ENCODE data around the gene CD101. TPM values are rescaled to one million over a fixed set of nuclear protein-coding genes. Genes with fewer than 3 reads are reported as not detected.
A peak's percentile ranks its signal among the peaks of the same experiment; 100 is the strongest.

The CD101 gene
- total RNA-seq, 1 donor from 2014 or later, result 0.39 TPM

GRCh38 chr1:117051224-117052064 lies 49.9 kb downstream of the CD101 start:
- peak in 1 of 2 donors; percentile 38 for DNase-seq (ENCODE audit: low read depth in 2 of 2)

DNA sequence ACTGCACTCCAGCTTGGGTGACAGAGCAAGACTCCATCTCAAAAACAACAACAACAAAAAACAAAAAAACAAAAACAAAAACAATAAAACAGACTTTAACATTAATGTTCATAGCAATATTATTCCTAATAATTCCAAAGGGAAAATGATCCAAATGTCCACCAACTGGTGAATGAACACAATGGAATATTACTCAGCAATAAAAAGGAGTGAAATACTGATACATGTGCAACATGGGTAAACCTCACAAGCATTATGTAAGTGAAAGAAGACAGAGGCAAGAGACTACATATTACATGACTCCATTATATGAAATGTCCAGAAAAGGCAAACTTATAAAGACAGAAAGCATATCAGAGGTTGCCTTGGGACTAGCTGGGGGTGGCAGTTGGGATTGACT lies 52.5 kb downstream of the CD101 start:
- DNase-seq (ENCODE audit: low read depth in 2 of 2), result no peak

DNA sequence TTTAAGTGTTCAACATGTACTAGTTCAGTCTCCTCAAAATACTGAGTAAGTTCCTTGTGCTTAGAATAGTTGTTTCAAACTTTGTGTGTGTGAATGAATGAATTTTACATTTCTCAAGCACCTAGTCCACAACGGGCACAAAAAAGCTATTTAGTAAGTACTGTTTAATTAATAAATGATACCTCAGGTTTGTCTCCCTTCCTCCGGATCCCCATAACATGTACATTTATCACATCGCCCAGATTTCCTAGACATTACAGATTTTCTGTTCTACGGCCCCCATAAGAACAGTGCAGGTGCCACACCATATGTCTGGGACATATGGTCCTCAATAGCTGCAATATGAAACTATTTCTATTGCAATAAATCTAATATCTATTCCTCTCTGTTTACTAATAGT lies 57.2 kb downstream of the CD101 start:
- DNase-seq (ENCODE audit: low read depth in 2 of 2), result no peak

DNA sequence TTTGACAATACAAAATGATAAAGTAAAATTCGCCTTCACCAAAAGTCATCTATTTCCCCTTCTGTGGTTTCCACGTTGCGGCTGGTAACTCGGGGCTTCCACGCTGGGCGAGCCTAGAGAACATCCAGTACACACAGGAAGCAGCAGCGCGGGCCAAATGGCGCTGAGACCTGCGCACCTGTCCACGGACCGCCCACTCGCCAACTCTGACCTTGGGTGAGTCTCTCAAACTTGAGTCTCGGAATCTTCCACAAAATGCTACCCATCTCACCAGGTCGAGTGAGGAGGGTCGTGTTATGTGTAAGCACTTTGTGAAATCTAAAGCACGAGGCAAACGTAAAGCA lies 57.7 kb downstream of the CD101 start:
- DNase-seq (ENCODE audit: low read depth in 2 of 2), result peak in 1 of 2 donors; percentile 41

DNA sequence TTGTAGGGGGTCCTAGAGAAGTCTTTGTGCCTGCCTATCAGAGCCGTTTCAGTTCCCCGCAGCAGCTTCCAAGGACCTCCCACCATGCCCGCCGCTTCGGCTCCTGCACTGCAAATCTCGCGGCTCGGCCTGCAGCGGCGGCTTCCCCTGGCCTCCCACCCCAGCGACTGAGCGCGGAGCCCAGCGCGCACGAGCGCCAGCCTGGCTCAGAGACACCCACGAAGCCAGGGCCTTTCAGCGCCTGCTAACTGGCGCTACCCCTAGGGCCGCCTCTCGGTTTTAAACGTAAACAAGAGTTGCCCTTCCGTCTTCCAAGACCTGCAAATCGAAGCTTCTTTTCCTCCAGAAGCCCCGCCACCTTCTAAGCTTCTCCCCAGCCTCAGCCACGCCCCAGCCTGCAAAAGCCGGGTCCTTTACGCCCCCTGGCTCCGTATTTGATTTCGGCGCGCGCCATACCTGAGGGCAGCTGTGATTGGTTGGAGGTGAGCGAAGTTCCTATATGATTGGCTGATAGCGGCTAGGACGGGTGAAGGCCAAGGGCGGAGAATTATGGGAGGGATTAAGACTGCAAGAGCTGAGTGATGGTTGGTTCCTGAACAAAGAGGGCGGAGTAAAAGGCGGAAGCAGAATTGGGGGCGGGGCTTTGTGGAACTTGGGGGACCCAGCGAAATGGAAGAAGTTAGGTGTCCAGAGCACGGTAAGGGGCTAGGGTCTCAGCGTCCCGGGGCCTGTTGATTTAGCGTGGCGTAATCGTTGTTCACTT lies 58.3 kb downstream of the CD101 start, which contains the start of gene TTF2:
TSS of gene TTF2 (plus strand) at position 649 of the 763 bp plus-strand sequence. CDS start at position 670, 21 bp downstream.
- peak; percentile 97 to 99 for DNase-seq (ENCODE audit: low read depth in 2 of 2)

GRCh38 chr1:117060441-117061317 lies 59.1 kb downstream of the CD101 start:
- DNase-seq (ENCODE audit: low read depth in 2 of 2), result peak in 1 of 2 donors; percentile 48

- DNase-seq (ENCODE audit: low read depth in 2 of 2), result no peak
Observed at GRCh38 chr1:117061986-117062415, 60.4 kb downstream of the CD101 start.

- DNase-seq (ENCODE audit: low read depth in 2 of 2), result no peak
Observed at GRCh38 chr1:117066367-117066766, 64.8 kb downstream of the CD101 start.

GRCh38 chr1:117067533-117068370 lies 66.2 kb downstream of the CD101 start:
- peak; percentile 43 to 71 for DNase-seq (ENCODE audit: low read depth in 2 of 2)

DNA sequence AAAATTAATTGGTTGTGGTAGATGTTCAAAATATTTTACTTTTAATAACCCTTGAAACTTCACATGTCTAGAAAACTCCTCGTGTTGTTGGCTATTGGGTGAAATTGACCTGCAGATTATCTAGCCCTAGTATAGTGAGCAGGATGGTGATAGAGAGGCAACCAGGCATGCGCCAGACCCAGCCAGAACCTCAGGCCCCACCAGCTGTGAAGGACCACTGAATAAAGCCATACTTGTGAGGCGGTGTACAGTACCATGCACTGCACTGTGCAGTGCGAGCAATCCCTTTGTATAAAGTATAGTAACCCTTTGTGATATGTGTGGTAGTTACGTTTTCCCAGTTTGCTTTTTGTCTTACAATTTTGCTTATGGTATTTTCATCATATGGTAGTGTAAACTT lies 67.0 kb downstream of the CD101 start:
- no peak for DNase-seq (ENCODE audit: low read depth in 2 of 2)

DNA sequence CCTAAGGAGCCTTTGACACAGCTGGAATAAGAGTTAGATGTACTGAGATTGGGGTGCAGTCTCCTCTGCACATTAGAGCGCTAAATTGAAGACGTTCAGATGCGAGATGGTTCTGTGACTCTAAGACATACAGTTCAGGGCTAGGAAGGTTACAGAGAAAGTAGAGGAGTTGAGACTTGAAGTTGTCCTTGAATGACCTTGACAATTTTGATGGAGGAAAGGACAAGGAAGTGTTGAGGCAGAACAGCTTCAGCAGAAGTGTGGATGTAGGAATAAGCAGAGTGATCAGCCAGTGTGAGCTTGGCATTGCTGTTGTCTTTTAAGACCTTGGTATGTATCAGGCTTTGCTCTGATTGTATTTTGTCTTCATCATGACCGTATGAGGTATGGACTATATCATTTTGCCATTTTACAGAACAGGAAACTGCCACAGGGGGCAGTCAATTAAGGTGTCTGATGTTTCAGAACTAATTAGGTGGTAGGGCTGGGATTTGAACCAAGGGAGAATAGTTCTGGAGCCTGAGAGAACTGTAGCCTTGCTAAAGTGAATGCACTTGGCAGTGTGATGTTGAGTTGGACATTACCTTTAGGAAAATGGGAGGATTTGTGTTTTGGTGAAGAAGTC lies 67.8 kb downstream of the CD101 start:
- DNase-seq (ENCODE audit: low read depth in 2 of 2), result no peak

DNA sequence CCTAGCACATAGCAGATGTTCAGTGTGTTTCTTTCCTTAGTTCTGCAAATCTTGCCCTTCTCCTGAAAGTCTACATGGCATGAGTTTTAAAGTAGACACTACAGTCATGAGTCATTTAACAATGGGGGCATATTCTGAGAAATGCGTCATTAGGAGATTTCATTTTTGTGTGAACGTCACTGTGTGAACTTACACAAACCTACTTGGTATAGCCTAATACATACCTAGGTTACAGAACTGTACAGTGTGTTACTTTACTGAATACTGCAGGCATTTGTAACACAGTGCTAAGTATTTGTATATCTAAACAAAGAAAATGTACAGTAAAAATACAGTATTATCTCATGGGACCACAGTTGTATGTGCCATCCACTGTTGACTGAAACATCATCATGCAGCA lies 68.6 kb downstream of the CD101 start:
- DNase-seq (ENCODE audit: low read depth in 2 of 2), result no peak

DNA sequence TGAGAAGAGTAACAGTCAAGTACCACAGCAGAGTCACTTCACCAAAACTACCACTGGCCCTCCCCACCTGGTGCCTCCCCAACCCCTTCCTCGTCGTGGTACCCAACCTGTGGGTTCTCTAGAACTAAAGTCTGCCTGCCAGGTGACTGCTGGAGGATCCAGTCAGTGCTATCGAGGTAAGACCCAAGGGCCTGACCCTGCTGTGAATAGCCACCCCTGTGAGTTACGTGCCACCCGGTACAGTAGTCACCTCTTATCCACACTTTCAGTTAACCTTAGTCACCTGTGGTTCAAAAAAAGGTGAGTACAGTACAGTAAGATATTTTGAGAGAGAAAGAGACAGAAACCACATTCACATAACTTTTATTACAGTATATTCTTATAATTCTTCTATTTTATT lies 75.1 kb downstream of the CD101 start:
- no peak for DNase-seq (ENCODE audit: low read depth in 2 of 2)

DNA sequence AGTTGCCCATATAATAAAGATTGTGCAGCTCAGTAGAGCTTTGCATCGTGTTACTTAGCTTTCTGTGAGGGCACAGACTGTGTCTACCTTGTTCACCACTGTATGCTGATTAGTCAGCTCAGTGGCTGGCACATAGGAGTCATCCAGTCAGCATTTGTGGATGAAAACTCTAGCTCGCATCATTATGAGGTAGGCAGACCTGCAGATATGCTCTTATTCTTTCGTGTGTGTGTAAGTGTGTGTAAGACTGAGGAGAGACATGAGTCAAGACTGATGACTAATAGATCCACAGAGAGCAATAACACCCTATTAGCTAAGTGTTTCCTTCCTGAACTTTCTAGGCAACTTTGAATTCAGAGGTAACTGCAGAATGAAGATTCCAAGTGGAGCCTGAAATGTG lies 75.7 kb downstream of the CD101 start:
- DNase-seq (ENCODE audit: low read depth in 2 of 2), result peak in 1 of 2 donors; percentile 87

GRCh38 chr1:117079737-117080136 lies 78.2 kb downstream of the CD101 start:
- no peak for DNase-seq (ENCODE audit: low read depth in 2 of 2)

GRCh38 chr1:117084231-117084630 lies 82.7 kb downstream of the CD101 start:
- no peak for DNase-seq (ENCODE audit: low read depth in 2 of 2)
